Measurements from ENCODE around the gene RHOH.
A peak's percentile ranks its signal among the peaks of the same experiment; 100 is the strongest.
"Not testable (repeated sequence)": the region's sequence is repeated elsewhere in the genome, so short reads cannot be mapped to it uniquely, and the experiment has no call there.

The RHOH gene

DNA sequence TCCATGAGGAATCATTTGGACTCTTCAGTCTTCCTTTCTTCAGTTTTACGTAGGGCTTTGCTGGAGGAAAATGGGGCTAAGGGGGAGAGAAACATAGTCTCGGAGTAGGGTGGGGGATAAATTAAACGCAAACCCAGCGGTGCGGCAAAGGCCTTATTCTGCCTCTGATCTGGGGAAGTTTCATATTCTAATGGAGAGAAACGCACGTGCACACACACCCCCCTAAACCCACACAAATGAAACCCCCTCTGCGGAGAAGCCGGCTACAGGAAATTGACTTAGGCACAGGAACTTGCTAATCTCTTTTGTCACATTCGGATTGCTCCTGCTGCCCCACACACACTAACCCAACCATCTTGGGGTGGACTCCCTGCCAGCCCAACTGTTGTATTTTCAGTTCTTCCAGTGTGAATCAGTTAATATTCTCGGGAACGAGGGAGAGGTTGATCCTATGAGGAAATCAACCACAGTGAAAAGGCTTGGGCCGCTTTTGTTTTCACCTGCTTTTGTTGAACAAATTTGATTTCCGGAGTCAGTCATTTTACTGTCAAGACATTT lies at the start of gene RHOH:
Gene RHOH (plus strand): TSS at position 308 of the 558 bp plus-strand sequence. CDS start 46,356 bp downstream, outside the sequence.
- DNase-seq, result no peak

GRCh38 chr4:40147490-40147889 lies 49.3 kb upstream of the RHOH start:
- not testable (repeated sequence) for DNase-seq

GRCh38 chr4:40149960-40150385 lies 46.9 kb upstream of the RHOH start:
- DNase-seq, result peak; percentile 39

GRCh38 chr4:40150932-40151331 lies 45.9 kb upstream of the RHOH start:
- DNase-seq, result no peak

- no peak for DNase-seq
Observed at GRCh38 chr4:40152637-40153036, 44.2 kb upstream of the RHOH start.

GRCh38 chr4:40157436-40157835 lies 39.4 kb upstream of the RHOH start:
- DNase-seq, result no peak

- no peak for DNase-seq
Observed at GRCh38 chr4:40160258-40160657, 36.6 kb upstream of the RHOH start.

GRCh38 chr4:40164459-40164858 lies 32.4 kb upstream of the RHOH start:
- DNase-seq, result no peak

DNA sequence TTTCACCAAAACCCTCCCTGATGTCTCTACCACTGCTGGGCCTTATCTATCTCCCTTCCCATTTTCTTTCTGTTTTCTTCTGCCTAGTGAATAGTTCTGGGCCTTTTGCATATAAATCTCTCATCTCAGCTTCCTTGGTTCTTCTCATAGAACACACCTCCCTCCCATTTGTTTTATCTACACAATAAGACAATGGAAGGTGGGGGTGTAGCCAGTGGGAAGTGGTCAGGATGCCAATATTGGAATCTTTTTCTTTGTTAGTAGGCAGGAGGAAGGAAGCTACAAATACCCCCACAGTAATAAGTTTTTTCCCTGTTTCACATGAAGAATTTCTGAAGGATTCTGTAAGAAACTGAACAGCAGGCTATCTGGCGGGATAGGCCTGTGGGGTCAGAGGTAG lies 30.9 kb upstream of the RHOH start:
- DNase-seq, result no peak

DNA sequence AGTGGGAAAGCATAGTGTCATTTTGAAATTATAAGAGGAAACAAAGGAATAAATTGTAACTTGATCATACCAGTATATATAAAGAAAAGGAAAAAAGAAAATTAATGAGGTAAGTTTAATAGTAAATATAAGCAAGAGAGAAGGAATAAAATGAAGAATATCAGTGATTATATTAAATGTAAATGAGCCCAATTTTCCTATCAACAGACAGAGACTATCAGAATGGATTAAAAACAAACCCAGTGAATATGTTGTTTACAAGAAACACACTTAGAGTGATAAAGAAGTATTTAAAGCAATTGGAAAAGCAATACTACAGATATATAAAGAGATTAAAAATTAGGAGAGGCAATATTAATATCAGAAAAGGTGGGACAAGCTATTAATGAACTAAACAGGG lies 28.8 kb upstream of the RHOH start:
- DNase-seq, result no peak

DNA sequence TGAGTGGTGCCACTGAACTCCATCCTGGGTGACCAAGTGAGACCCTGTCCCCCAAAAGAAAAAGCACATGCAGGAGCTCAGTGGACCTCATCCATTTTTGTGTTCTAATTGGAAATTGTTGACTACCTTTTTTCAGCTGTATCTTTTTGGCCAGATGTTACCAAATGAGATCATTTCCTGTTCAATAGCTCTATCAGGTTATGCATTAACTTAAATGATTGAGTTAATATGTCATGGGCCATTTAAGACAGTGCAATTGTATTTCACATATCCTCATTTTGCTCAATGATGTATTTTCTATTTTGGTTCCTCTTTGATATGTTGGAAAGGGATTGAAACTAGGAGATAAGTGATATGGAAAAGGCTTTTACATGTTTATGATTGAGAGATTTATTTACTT lies 26.2 kb upstream of the RHOH start:
- no peak for DNase-seq

DNA sequence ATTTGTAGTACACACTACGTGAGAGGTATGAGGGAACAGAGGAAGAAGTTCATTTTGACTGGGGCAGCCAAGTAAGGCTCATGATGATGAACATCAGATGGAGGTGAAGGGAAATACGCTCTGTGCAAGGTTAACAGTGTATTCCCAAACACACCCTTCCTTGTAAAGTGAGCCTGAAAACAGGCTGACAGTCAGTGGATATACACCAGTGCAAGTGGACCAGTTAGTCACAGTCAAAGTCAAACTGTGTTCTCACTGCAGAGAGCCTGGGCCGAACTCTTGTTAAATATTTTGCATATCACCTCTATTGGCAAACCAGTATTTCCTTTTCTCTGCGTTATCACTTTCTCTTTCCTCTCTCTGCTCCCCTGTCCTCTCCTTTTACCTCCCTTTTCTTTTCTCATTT lies 23.4 kb upstream of the RHOH start:
- no peak for DNase-seq

GRCh38 chr4:40176602-40177001 lies 20.2 kb upstream of the RHOH start:
- DNase-seq, result no peak

GRCh38 chr4:40177591-40177990 lies 19.2 kb upstream of the RHOH start:
- no peak for DNase-seq

DNA sequence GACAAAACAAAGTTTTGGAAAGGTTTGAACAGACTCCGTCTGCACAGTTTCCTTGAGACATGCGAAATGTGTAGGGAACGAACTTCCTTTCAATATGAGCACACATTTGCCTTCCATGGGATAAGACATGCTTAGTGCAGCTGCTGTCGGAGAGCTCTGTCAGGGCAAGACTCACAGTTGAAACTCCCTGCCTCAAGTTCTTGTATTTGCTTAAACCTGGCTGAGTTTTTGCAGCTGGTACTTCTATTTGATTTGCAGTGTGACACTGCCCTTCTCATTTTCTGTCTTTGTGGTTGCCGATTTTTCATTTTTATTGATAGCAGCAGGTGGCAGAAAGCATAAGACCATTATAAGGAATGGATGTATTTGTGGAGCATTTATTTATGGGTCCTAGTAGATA lies 18.2 kb upstream of the RHOH start:
- peak; percentile 32 for DNase-seq

- no peak for DNase-seq
Observed at GRCh38 chr4:40179360-40179759, 17.5 kb upstream of the RHOH start.

DNA sequence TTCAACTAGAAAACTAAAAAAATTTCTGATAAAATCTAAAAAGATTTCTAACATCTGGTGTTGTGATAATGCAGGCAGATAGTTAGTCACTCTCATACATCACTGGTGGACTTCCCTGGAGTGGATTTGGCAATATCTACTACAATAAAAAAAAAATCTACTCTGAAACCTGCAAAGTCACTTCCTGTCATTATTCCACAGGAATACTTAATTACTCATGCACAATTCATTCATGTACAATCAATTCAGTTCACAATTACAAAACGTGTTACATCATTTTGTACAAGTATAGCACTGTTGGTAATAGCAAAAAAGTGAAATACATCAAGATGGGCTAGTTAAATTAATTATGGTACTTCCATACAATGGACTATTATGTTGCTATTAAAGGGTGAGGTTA lies 16.5 kb upstream of the RHOH start:
- DNase-seq, result no peak

- no peak for DNase-seq
Observed at GRCh38 chr4:40182001-40182400, 14.8 kb upstream of the RHOH start.

GRCh38 chr4:40182954-40183353 lies 13.9 kb upstream of the RHOH start:
- no peak for DNase-seq

DNA sequence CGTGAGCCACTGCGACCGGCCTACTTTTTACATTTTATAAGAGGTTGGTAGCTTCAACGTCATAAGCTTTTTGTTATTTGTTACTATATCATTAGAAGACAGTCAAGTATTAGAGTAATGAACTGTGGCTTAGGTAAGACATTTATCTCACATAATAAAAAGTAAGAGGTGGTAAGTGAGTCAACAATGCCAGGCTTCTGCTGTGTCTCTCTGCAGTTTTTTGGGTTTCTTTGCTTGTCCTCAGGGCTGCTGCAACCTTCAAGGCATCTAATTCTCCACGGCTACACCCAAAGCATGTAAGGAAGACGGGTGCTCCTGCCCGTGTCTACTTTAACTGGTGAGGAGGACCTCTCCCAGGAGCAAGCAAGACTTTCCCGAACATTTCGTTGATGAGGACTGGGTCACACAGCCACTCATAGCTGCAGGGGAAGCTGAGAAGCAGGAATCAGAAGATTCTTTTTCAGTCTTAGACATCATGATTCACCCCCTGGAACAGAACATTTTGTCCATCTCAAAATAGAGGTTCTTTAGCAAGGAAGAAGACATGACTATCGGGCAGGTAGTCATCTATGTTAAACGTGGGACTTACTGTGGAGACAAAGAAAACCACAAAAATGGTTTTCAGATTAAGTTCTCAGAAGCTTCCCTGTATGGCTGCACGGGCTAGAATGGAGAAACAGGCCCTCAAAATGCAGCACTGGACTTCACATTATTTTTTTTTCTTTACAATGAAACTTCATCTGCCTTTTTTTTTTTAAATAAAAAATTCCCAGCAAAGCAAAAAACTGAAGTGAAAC lies 13.0 kb upstream of the RHOH start:
- DNase-seq, result no peak

DNA sequence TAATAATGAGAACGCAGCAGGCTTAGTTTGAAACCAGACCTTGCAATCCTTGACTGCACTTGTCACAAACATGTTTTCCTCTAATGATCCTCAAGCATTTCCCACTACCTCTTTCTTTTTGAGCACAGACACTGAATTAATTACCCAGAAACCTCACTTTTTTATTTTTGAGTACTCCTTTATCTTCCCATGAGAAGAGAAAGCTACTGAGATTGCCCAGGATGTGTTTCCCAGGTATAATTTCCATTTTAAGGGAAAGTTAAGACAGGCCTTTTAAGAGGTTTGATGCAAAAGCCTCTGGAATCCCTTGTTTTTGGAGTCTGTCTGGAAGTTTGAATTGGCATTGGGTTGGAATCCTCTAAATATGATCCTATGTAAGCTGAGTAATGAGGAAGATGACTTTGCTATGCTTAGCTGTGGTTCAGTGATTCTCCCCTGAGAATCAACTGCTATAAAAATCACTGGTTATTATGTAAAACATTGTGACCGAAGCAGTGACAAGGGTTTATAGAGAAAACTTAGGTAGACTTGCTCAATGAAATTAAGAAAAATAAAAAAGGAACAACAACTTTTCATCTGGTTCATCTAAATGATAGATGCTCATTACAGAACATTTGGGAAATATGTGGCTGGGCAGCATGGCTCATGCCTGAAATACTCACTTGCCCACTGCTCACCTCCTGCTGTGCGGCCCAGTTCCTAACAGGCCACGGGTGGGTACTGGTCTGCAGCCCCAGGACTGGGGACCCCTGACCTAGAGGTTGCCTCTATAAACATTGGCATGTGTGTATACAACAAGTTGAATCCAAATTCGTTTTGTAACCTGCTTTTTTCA lies 10.8 kb upstream of the RHOH start:
- no peak for DNase-seq

- no peak for DNase-seq
Observed at GRCh38 chr4:40186665-40187014, 10.2 kb upstream of the RHOH start.

- no peak for DNase-seq
Observed at GRCh38 chr4:40187386-40187906, 9.4 kb upstream of the RHOH start.

DNA sequence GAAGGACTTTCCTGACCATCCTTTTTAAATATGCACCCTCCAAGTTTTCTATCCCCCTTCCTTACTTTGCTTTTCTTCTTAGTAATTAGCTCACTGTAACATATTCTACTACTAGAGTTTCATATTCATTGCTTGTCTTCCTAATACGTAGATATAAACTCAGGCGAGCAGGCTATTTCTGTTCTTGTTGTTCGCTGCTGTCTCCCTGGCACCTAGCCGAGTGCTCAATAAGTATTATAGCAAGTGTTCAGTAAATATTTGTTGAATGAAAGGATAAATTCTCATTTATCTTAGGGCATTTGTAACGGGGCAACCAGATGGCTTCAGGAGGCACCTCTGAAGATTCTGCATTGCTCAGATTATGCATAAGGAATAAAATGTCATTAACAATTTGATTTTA lies 6.8 kb upstream of the RHOH start:
- peak; percentile 76 for DNase-seq

Measured in NCI-H774 (cell line).